ENCODE results near the gene SLC25A19. TPM values are rescaled to one million over a fixed set of nuclear protein-coding genes. Genes with fewer than 3 reads are reported as not detected.
A peak's percentile ranks its signal among the peaks of the same experiment; 100 is the strongest.

The SLC25A19 gene
- total and polyA plus RNA-seq, 3 donors from 2014 or later, result 34.3 to 98.0 (median 44.6) TPM

DNA sequence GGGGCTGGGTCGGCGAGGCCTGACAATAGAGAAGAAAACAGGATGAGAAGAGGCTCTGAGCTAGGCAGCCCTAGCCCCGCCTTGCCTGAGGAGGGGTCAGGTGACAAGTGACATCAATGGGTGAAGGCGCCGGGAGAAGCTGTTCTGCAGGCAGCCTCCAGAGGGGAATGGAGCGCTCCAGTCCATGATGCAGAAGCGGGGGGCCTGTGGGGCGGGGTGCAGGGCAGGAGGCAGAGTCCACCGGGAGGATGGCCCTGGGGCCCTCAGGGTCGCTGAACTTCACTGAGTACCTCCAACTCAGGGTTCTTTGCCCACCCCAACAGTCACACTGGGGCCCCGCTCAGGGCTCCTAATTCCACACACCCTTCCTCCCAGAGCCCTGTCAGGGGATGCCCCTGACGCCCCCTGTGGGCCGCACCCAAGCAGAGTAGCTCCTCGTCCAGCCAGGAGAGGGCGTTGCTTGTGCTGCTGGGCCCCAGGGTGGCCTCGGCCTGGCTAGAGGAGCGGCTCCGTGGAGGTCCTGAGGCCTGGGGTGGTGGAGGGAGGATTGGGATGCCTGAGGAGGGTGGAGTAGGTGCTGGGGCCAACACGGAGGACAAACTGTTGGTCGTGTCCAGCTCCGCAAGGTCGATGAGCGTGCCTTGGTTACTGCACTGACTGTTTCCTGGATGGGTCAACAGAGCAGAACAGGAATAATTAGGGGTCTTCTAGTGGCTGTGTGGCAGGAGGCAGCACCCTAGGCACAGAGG, 48.7 kb downstream of the SLC25A19 start:
- TF ChIP-seq, protein P1, sequence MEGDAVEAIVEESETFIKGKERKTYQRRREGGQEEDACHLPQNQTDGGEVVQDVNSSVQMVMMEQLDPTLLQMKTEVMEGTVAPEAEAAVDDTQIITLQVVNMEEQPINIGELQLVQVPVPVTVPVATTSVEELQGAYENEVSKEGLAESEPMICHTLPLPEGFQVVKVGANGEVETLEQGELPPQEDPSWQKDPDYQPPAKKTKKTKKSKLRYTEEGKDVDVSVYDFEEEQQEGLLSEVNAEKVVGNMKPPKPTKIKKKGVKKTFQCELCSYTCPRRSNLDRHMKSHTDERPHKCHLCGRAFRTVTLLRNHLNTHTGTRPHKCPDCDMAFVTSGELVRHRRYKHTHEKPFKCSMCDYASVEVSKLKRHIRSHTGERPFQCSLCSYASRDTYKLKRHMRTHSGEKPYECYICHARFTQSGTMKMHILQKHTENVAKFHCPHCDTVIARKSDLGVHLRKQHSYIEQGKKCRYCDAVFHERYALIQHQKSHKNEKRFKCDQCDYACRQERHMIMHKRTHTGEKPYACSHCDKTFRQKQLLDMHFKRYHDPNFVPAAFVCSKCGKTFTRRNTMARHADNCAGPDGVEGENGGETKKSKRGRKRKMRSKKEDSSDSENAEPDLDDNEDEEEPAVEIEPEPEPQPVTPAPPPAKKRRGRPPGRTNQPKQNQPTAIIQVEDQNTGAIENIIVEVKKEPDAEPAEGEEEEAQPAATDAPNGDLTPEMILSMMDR (IDR thresholded peaks at IDR 0.05), result peak in 2 of 3 experiments; percentile 13 to 27
- TF ChIP-seq POLR2A (IDR thresholded peaks at IDR 0.05), result no peak
- peak overlapping the region; percentile 50 to 63 for H3K27ac ChIP-seq
- no peaks in the 10 kb centered on the region for H3K9me3 ChIP-seq
- no peak overlapping the region for H3K4me3 ChIP-seq
- H3K27me3 ChIP-seq, result no peaks in the 10 kb centered on the region
- H3K4me1 ChIP-seq, result peaks cover 14% of the 10 kb centered on the region
- DNase-seq, result peak; percentile 43
- 54 to 76% methylated on average over 15 to 23 of the region's 23 CpGs for WGBS, 2 donors
- peaks cover 2% of the 10 kb centered on the region for H3K36me3 ChIP-seq (ENCODE audit: low read depth, missing control alignments)
- intact Hi-C loops (cut with DNase I; ENCODE audit: low total_unique reads), result no loop called here

GRCh38 chr17:75239778-75240393, 49.3 kb downstream of the SLC25A19 start:
- intact Hi-C loops (cut with DNase I; ENCODE audit: low total_unique reads), result no loop called here
- no peaks in the 10 kb centered on the region for H3K9me3 ChIP-seq
- DNase-seq, result no peak
- no peaks in the 10 kb centered on the region for H3K27me3 ChIP-seq
- TF ChIP-seq, protein P1 (IDR thresholded peaks at IDR 0.05), result no peak
- TF ChIP-seq POLR2A (IDR thresholded peaks at IDR 0.05), result no peak
- peak overlapping the region; percentile 50 to 63 for H3K27ac ChIP-seq
- H3K36me3 ChIP-seq (ENCODE audit: low read depth, missing control alignments), result peaks cover 2% of the 10 kb centered on the region
- WGBS, 2 donors, result 81 to 86% methylated on average over 16 to 23 of the region's 23 CpGs
- H3K4me3 ChIP-seq, result no peak overlapping the region
- peaks cover 14% of the 10 kb centered on the region for H3K4me1 ChIP-seq

DNA sequence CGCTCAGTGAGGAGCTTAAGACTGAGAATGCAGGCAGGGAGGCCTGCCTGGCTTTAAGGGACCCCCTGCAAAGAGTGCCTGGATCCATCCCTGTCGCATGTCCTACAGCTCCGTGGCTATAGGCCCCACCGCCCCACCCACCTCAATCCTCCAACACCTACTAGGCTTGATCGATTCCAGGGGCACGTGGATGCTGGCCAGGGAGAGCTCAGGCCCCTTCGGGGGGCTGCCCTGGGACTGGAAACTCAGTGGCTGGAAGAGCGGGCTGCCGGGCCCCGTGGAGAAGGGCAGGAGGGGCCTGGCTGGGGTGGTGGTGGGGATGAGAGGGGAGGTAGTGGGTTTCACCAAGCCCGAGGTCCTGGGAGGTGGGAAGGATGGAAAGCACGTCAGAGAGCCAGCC, 50.0 kb downstream of the SLC25A19 start:
- no peaks in the 10 kb centered on the region for H3K27me3 ChIP-seq
- no peak for TF ChIP-seq POLR2A (IDR thresholded peaks at IDR 0.05)
- TF ChIP-seq, protein P1 (IDR thresholded peaks at IDR 0.05), result no peak
- intact Hi-C loops (cut with DNase I; ENCODE audit: low total_unique reads), result no loop called here
- peaks cover 14% of the 10 kb centered on the region for H3K4me1 ChIP-seq
- WGBS, 2 donors, result 88 to 92% methylated on average over 10 to 12 of the region's 12 CpGs
- no peak overlapping the region for H3K4me3 ChIP-seq
- no peak for DNase-seq
- H3K27ac ChIP-seq, result no peak overlapping the region
- H3K9me3 ChIP-seq, result no peaks in the 10 kb centered on the region
- H3K36me3 ChIP-seq (ENCODE audit: low read depth, missing control alignments), result peaks cover 2% of the 10 kb centered on the region

DNA sequence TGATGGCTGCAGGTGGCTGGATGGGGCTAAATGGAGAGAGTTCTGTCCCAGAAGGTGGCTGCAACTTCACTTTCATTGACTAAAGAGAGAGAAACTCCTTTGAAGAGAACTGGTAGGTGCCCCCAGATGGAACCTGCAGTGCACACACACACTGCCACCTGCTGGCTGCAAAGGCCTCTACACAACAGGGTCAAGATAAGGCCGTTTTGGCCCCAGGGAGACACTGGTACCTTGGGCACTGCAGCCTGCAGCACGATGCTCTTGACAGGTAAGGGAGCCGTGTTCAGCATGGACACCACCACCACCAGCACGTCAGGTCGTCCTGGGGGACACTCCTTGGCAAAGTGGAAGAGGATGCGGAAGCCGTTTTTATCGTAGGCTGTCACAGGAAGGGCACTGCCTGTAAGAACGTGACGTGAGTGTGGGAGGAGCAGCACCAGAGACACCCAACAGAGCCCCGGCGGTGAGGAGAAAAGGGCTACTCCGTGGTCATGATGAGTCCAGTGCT, 50.5 kb downstream of the SLC25A19 start:
- Histone ChIP-seq H3K27ac (no peak overlapping the region), H3K4me3 (no peak overlapping the region), H3K9me3 (no peaks in the 10 kb centered on the region), H3K4me1 (peaks cover 14% of the 10 kb centered on the region), H3K27me3 (no peaks in the 10 kb centered on the region), H3K36me3 (ENCODE audit: low read depth, missing control alignments) (peaks cover 2% of the 10 kb centered on the region)
- intact Hi-C loops (cut with DNase I; ENCODE audit: low total_unique reads), result no loop called here
- DNase-seq, result peak; percentile 68
- WGBS, 2 donors, result 35 to 36% methylated on average over 4 to 13 of the region's 13 CpGs
- TF ChIP-seq, protein P1 (IDR thresholded peaks at IDR 0.05), result peak; percentile 36 to 72 (median 71)
- TF ChIP-seq POLR2A (IDR thresholded peaks at IDR 0.05), result no peak
